GM18868 (cell line): ENCODE measurements around the gene LPAR1.

Experiments used
- ATAC-seq: cut with Tn5 transposase; IDR thresholded peaks from one replicate; pipeline ENCODE4 v1.9.1; 2021; ENCODE audit warnings: mild to moderate bottlenecking, moderate library complexity; ENCODE audit not compliant: unreplicated experiment

Gene LPAR1

GRCh38 chr9:111003182-111003581 lies 35.1 kb downstream of the LPAR1 start:
- ATAC-seq = no peak

- ATAC-seq = no peak
Observed at GRCh38 chr9:111001526-111001925, 36.7 kb downstream of the LPAR1 start.

GRCh38 chr9:111000202-111000601 lies 38.1 kb downstream of the LPAR1 start:
- no peak for ATAC-seq

- ATAC-seq = no peak
Observed at GRCh38 chr9:110999379-110999778, 38.9 kb downstream of the LPAR1 start.

- ATAC-seq = no peak
Observed at GRCh38 chr9:110997847-110998246, 40.4 kb downstream of the LPAR1 start.

GRCh38 chr9:110996436-110997220 lies 41.6 kb downstream of the LPAR1 start:
- ATAC-seq = no peak

GRCh38 chr9:110995420-110996340 lies 42.6 kb downstream of the LPAR1 start:
- ATAC-seq = no peak

- ATAC-seq = peak; percentile 55
Observed at GRCh38 chr9:110994771-110995241, 43.5 kb downstream of the LPAR1 start.

- ATAC-seq = no peak
Observed at GRCh38 chr9:110990481-110990880, 47.8 kb downstream of the LPAR1 start.

- no peak for ATAC-seq
Observed at GRCh38 chr9:110986529-110986928, 51.7 kb downstream of the LPAR1 start.

- no peak for ATAC-seq
Observed at GRCh38 chr9:110984890-110985437, 53.3 kb downstream of the LPAR1 start.

GRCh38 chr9:110980261-110980660 lies 58.0 kb downstream of the LPAR1 start:
- no peak for ATAC-seq

GRCh38 chr9:110979636-110980035 lies 58.6 kb downstream of the LPAR1 start:
- no peak for ATAC-seq

- no peak for ATAC-seq
Observed at GRCh38 chr9:110978516-110978915, 59.8 kb downstream of the LPAR1 start.

GRCh38 chr9:110977259-110977709 lies 61.0 kb downstream of the LPAR1 start:
- ATAC-seq = no peak

- ATAC-seq = no peak
Observed at GRCh38 chr9:110975969-110976368, 62.3 kb downstream of the LPAR1 start.

GRCh38 chr9:110975278-110975677 lies 63.0 kb downstream of the LPAR1 start:
- ATAC-seq = no peak

- ATAC-seq = no peak
Observed at GRCh38 chr9:110971705-110972104, 66.6 kb downstream of the LPAR1 start.

- no peak for ATAC-seq
Observed at GRCh38 chr9:110971234-110971633, 67.0 kb downstream of the LPAR1 start.

GRCh38 chr9:110969971-110970386 lies 68.3 kb downstream of the LPAR1 start:
- ATAC-seq = no peak

GRCh38 chr9:110968096-110968495 lies 70.2 kb downstream of the LPAR1 start:
- ATAC-seq = no peak
